NOMO-1 treated with DMSO at 0.1 percent for 48 hours (cell line): ENCODE measurements around the gene HERC6.
"Not testable (repeated sequence)": the region's sequence is repeated elsewhere in the genome, so short reads cannot be mapped to it uniquely, and the experiment has no call there.

Source experiments
- DNase-seq: peaks from one replicate; lab custom pipeline; 2025; ENCODE audit not compliant: unreplicated experiment; lab: John Stamatoyannopoulos, UW

The HERC6 gene

DNA sequence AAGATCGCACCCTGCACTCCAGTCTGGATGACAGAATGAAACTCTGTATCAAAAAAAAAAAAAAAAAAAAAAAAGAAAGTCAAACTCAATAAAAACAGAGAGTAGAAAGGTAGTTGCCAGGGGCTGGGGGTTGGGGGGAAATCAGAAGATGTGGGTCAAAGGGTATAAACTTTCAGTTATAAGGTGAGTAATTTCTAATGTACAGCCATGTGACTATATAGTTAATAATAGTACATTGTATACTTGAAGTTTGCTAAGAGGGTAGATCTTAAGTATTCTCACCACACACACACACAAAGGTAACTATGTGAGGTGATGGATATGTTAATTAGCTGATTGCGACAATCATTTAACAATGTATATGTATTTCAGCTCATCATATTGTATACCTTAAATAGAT, 11.5 kb downstream of the HERC6 start:
- no peak for DNase-seq

- no peak for DNase-seq
These were observed 13.1 kb downstream of the HERC6 start for GRCh38 chr4:88391703-88392102.

- no peak for DNase-seq
These were observed 18.0 kb downstream of the HERC6 start for GRCh38 chr4:88396681-88397080.

GRCh38 chr4:88398381-88398780, 19.7 kb downstream of the HERC6 start:
- DNase-seq, result no peak

- DNase-seq, result no peak
These were observed 30.6 kb downstream of the HERC6 start for GRCh38 chr4:88409206-88409605.

GRCh38 chr4:88409789-88410188, 31.1 kb downstream of the HERC6 start:
- no peak for DNase-seq

- DNase-seq, result no peak
These were observed 32.9 kb downstream of the HERC6 start for GRCh38 chr4:88411491-88412096.

GRCh38 chr4:88413801-88414200, 35.1 kb downstream of the HERC6 start:
- no peak for DNase-seq

DNA sequence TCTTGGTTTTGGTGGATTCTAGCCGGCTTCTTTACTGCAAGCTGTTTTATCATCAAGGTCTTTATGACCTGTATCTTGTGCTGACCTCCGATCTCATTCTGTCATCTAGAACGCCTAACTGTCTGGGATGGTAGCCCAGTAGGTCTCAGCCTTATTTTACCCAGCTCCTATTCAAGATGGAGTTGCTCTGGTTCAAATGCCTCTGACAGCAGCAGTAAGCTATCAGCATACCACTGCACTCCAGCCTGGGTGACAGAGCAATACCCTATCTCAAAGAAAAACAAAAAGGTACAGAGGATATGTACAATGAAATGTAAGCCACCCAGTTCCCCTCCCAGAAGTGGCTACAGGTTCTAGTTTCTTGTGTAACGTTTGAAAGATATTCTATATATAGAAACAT, 36.1 kb downstream of the HERC6 start:
- no peak for DNase-seq

GRCh38 chr4:88415982-88416381, 37.3 kb downstream of the HERC6 start:
- DNase-seq, result no peak

DNA sequence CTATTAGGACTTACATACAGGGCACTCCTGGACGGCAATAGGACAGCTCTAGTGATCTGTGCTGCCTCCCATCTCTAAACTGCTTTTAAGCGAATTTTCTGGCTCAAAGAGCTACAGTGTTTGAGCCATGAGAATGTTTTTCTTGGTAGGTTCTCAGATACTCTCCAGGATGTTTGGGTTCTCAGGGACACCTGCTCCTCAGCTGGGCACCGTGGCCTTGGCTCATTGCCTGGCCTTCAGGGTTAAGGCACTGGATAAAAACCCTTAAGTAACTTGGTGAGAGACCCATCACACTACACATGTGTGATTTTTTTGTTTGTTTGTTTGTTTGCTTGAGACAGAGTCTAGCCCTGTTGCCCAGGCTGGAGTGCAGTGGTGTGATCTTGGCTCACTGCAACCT, 39.8 kb downstream of the HERC6 start:
- no peak for DNase-seq

GRCh38 chr4:88419874-88420273, 41.2 kb downstream of the HERC6 start:
- no peak for DNase-seq

DNA sequence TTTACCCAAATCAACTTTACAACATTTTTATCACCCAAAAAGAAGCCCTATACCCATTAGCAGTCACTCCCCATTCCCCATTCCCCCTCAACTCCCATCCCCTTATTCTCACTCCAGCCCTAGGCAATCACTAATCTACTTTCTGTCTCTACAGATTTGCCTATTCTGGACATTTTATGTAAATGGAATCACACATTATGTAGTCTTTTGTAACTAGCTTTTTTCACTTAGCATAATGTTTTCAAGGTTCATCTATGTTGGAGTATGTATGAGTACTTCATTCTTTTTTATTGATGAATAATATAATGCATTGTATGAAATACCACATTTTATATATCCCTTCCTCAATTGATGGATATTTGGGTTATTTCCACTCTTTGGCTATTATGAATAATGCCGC, 42.2 kb downstream of the HERC6 start:
- no peak for DNase-seq

DNA sequence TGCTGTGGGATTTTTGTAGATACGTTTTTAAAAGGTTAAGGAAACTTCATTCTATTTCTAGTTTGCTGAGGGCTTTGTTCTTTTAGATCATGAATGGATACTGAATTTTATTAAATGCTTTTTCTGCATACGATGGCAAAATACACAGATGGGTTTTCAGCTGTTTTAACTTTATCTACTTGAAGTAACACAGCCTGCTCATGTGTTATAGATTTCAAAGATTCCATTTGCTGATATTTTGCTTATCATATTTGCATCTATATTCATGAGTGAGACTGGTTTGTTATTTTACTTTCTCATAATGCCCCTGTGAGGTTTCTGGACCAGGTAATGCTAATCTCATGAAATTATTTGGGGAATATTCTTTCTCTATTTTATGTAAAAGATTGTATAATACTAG, 43.8 kb downstream of the HERC6 start:
- DNase-seq, result no peak

- no peak for DNase-seq
These were observed 50.7 kb downstream of the HERC6 start for GRCh38 chr4:88429401-88429800.

DNA sequence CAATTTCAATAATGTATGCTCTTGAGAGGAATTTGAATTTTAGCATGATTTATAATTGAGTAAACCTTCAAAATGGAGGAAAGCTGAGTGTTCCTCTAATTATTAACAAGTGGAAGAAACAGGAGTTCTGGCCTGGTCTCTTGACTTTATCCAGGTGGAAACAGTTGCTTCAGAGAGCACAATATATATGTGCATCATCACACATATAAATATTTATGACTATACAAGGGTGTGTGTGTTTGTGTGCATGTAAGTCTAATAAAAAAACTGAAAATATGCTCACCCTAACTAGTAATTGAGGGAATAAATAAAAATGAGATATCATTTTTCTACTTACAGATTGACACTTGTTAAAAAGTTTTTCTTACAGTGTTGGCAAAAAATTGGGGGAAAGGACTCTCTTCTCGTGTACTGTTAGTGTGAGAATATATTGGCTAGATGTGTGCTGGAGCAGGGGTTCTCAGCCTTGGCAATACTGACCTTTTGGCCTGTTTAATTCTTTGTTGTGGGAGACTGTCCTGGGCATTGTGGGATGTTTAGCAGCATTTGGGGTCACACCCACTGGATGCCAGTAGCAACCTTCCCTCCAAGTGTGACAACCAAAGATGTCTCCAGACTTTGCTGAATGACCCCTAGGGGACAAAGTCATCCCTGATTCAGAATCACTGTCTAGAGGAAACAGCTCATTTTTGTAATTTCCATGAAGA, 57.5 kb downstream of the HERC6 start:
- no peak for DNase-seq

DNA sequence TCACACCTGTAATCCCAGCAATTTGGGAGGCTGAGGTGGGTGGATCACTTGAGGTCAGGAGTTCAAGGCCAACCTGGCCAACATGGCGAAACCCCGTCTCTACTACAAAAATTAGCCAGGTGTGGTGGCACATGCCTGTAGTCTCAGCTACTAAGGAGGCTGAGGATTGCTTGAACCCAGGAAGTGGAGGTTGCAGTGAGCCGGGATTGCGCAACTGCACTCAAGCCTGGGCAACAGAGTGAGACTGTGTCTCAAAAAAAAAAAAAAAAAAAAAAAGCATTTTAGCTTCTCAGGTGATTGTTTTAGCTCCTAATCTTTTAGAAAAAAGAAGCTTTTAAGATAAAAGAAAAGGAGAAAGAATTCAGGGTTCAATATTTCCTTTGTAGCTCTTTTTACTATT, 59.2 kb downstream of the HERC6 start:
- not testable (repeated sequence) for DNase-seq

GRCh38 chr4:88439161-88439760, 60.6 kb downstream of the HERC6 start:
- no peak for DNase-seq

- no peak for DNase-seq
These were observed 61.5 kb downstream of the HERC6 start for GRCh38 chr4:88440146-88440545.

- DNase-seq, result no peak
These were observed 63.0 kb downstream of the HERC6 start for GRCh38 chr4:88441696-88442095.

GRCh38 chr4:88442689-88443191, 64.1 kb downstream of the HERC6 start:
- no peak for DNase-seq

DNA sequence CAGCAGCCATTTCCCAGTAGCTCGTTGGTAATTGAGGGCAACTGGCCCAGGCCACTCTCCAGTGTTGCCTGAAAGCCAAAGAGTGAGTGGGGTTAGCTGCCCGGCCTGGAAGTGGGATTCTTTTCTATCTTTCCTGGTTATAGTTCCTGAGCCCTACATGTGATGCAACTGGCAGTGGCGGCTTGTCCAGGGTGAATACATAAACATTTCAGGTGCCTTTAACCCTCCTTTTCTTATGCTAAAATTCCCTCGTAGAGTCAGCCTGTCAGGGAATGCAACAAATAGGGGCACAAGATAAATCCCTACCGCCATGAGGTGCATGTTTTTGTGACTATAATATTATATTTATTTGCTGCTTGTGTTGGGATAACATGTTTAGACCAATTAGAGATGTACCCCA, 64.8 kb downstream of the HERC6 start:
- no peak for DNase-seq
